ENCODE data around the gene SORL1.

GRCh38 chr11:121648306-121648705 lies 196.2 kb downstream of the SORL1 start:
- peak in 1 of 2 donors; percentile 19 for TF ChIP-seq CTCF (conservative IDR thresholded peaks at IDR 0.05 in 1 of 2, IDR thresholded peaks at IDR 0.05 in 1 of 2; ENCODE audit: extremely low read depth in 1 of 2, insufficient read depth in 1 of 2, low read depth in 1 of 2, low read length in 2 of 2)
- TF ChIP-seq EZH2 (IDR thresholded peaks at IDR 0.05; ENCODE audit: borderline replicate concordance, low read length) = no peak
